HG03060 (cell line): ENCODE measurements around the gene RIMBP2.

Experiments used
- ATAC-seq: cut with Tn5 transposase; IDR thresholded peaks from one replicate; pipeline ENCODE4 v1.9.1; 2021; ENCODE audit warnings: low read depth, moderate number of reproducible peaks; ENCODE audit not compliant: unreplicated experiment

The RIMBP2 gene

GRCh38 chr12:130477701-130478100 is 238.4 kb downstream of the RIMBP2 start:
- ATAC-seq = no peak

- ATAC-seq = no peak
These were observed 238.8 kb downstream of the RIMBP2 start for GRCh38 chr12:130477266-130477665.

- no peak for ATAC-seq
These were observed 239.5 kb downstream of the RIMBP2 start for GRCh38 chr12:130476451-130477135.

- no peak for ATAC-seq
These were observed 241.4 kb downstream of the RIMBP2 start for GRCh38 chr12:130474599-130475269.

GRCh38 chr12:130473266-130473665 is 242.8 kb downstream of the RIMBP2 start:
- no peak for ATAC-seq

- ATAC-seq = no peak
These were observed 245.1 kb downstream of the RIMBP2 start for GRCh38 chr12:130470969-130471368.

- no peak for ATAC-seq
These were observed 246.5 kb downstream of the RIMBP2 start for GRCh38 chr12:130469552-130469951.

- ATAC-seq = no peak
These were observed 247.3 kb downstream of the RIMBP2 start for GRCh38 chr12:130468700-130469245.

- ATAC-seq = no peak
These were observed 247.9 kb downstream of the RIMBP2 start for GRCh38 chr12:130468186-130468585.

- ATAC-seq = no peak
These were observed 250.5 kb downstream of the RIMBP2 start for GRCh38 chr12:130465626-130466025.

- ATAC-seq = no peak
These were observed 251.1 kb downstream of the RIMBP2 start for GRCh38 chr12:130465046-130465445.

- no peak for ATAC-seq
These were observed 252.1 kb downstream of the RIMBP2 start for GRCh38 chr12:130463818-130464670.

- ATAC-seq = no peak
These were observed 252.8 kb downstream of the RIMBP2 start for GRCh38 chr12:130463275-130463658.

- ATAC-seq = no peak
These were observed 253.4 kb downstream of the RIMBP2 start for GRCh38 chr12:130462558-130463274.

GRCh38 chr12:130461839-130462557 is 254.1 kb downstream of the RIMBP2 start:
- ATAC-seq = no peak

GRCh38 chr12:130461447-130461815 is 254.7 kb downstream of the RIMBP2 start:
- no peak for ATAC-seq

- ATAC-seq = no peak
These were observed 255.3 kb downstream of the RIMBP2 start for GRCh38 chr12:130460611-130461446.

- no peak for ATAC-seq
These were observed 256.2 kb downstream of the RIMBP2 start for GRCh38 chr12:130459916-130460315.

- ATAC-seq = no peak
These were observed 257.8 kb downstream of the RIMBP2 start for GRCh38 chr12:130458341-130458740.
